ENCODE measurements around the gene C1QTNF1.

GRCh38 chr17:79055197-79055596 lies 31.2 kb downstream of the C1QTNF1 start:
- TF ChIP-seq CTCF (optimal IDR thresholded peaks at IDR 0.05 in 1 of 3, IDR thresholded peaks at IDR 0.05 in 1 of 3, conservative IDR thresholded peaks at IDR 0.05 in 1 of 3; ENCODE audit: extremely low read depth in 1 of 3, insufficient read depth in 2 of 3, low read length in 3 of 3), result no peak
- no peak for TF ChIP-seq EZH2 (IDR thresholded peaks at IDR 0.05; ENCODE audit: low read length)
